CD14-positive monocyte (primary cell): Measurements from ENCODE around the gene SNX8. TPM values are rescaled to one million over a fixed set of nuclear protein-coding genes. Genes with fewer than 3 reads are reported as not detected.
"Not testable (repeated sequence)": the region's sequence is repeated elsewhere in the genome, so short reads cannot be mapped to it uniquely, and the experiment has no call there.

Experiments
- DNase-seq, 3 donors: peaks; one replicate each; pipeline ENCODE4 v3.0.0-alpha.2; 2011 to 2022
- H2AFZ ChIP-seq: 2 replicates; pipeline ENCODE4 v1.6.0; 2012; ENCODE audit warnings: mild to moderate bottlenecking, low read depth, low read length, inconsistent platforms; ENCODE audit not compliant: insufficient read depth, poor library complexity, severe bottlenecking
- H3K27ac ChIP-seq, 2 donors: 1 replicate in 1 of 2; 2 replicates in 1 of 2; pipeline ENCODE4 v1.5.1; 2012 to 2013; ENCODE audit warnings: low read length in 2 of 2, control low read depth in 1 of 2, inconsistent platforms in 1 of 2, low read depth in 1 of 2, mild to moderate bottlenecking in 1 of 2
- H3K27me3 ChIP-seq, 2 donors: one replicate each; pipeline versions ENCODE4 v1.6.0 to v1.6.1; 2011 to 2013; ENCODE audit warnings: low read length in 2 of 2; ENCODE audit not compliant: control insufficient read depth in 2 of 2, insufficient read depth in 2 of 2
- H3K36me3 ChIP-seq, 2 donors: replicated peaks in 1 of 2; 1 replicate in 1 of 2; 2 replicates in 1 of 2; pipeline versions ENCODE4 v1.5.1 to v1.6.1; 2012 to 2013; ENCODE audit warnings: low read length in 2 of 2, control low read depth in 1 of 2, inconsistent platforms in 1 of 2, mild to moderate bottlenecking in 1 of 2; ENCODE audit not compliant: insufficient read depth in 2 of 2, control insufficient read depth in 1 of 2
- H3K4me1 ChIP-seq, 2 donors: 1 replicate in 1 of 2; 2 replicates in 1 of 2; pipeline versions ENCODE4 v1.5.1 to v1.6.1; 2012 to 2013; ENCODE audit warnings: low read length in 2 of 2, control low read depth in 1 of 2, inconsistent platforms in 1 of 2, mild to moderate bottlenecking in 1 of 2, moderate library complexity in 1 of 2; ENCODE audit not compliant: insufficient read depth in 2 of 2, control insufficient read depth in 1 of 2
- H3K4me2 ChIP-seq: replicated peaks from 2 replicates; pipeline ENCODE3; 2012; ENCODE audit warnings: low read length, moderate library complexity, mild to moderate bottlenecking; ENCODE audit not compliant: poor library complexity, severe bottlenecking; ENCODE audit errors: extremely low read depth
- H3K4me3 ChIP-seq, 3 experiments: fragments of 200-600 bp in 1 of 3; sonication (generic) in 1 of 3; replicated peaks in 1 of 3; 1 replicate in 2 of 3; 2 replicates in 1 of 3; pipeline ENCODE4 v1.5.1; 2011 to 2013; ENCODE audit warnings: low read length in 3 of 3, mild to moderate bottlenecking in 3 of 3, control low read depth in 2 of 3, low read depth in 2 of 3, inconsistent platforms in 1 of 3, moderate library complexity in 1 of 3
- H3K79me2 ChIP-seq: 2 replicates; pipeline ENCODE4 v1.6.0; 2012; ENCODE audit warnings: mild to moderate bottlenecking, control low read depth, inconsistent platforms, low read length, moderate library complexity; ENCODE audit not compliant: insufficient read depth
- H3K9ac ChIP-seq: 2 replicates; pipeline ENCODE4 v1.6.0; 2017; ENCODE audit warnings: low read length, mild to moderate bottlenecking; ENCODE audit not compliant: insufficient read depth, poor library complexity, severe bottlenecking
- H3K9me3 ChIP-seq, 2 donors: replicated peaks in 1 of 2; 1 replicate in 1 of 2; 2 replicates in 1 of 2; pipeline versions ENCODE4 v1.5.1 to v1.6.1; 2012 to 2013; ENCODE audit warnings: low read length in 2 of 2, control low read depth in 1 of 2; ENCODE audit not compliant: control insufficient read depth in 1 of 2, insufficient read depth in 1 of 2
- H4K20me1 ChIP-seq: 2 replicates; pipeline ENCODE4 v1.6.0; 2012; ENCODE audit warnings: mild to moderate bottlenecking, low read length, control low read depth, moderate library complexity; ENCODE audit not compliant: insufficient read depth
- H3K27ac Mint-ChIP-seq, 7 donors: one replicate each; pipeline ENCODE4 v1.8.0; 2020; ENCODE audit warnings: mild to moderate bottlenecking in 7 of 7, mixed read lengths in 7 of 7, moderate library complexity in 6 of 7, inconsistent platforms in 2 of 7
- H3K27me3 Mint-ChIP-seq, 3 donors: one replicate each; pipeline ENCODE4 v1.8.0; 2021 to 2022; ENCODE audit warnings: low read depth in 3 of 3, mild to moderate bottlenecking in 3 of 3, mixed read lengths in 3 of 3, moderate library complexity in 3 of 3, inconsistent platforms in 1 of 3
- H3K36me3 Mint-ChIP-seq, 2 donors: one replicate each; pipeline ENCODE4 v1.8.0; 2020; ENCODE audit warnings: mixed read lengths in 2 of 2, inconsistent platforms in 1 of 2, mild to moderate bottlenecking in 1 of 2
- H3K4me1 Mint-ChIP-seq: one replicate; pipeline ENCODE4 v1.8.0; 2020; ENCODE audit warnings: mild to moderate bottlenecking, mixed read lengths
- H3K4me3 Mint-ChIP-seq, 2 donors: one replicate each; pipeline ENCODE4 v1.8.0; 2020; ENCODE audit warnings: mild to moderate bottlenecking in 2 of 2, mixed read lengths in 2 of 2, moderate library complexity in 1 of 2
- H3K9me3 Mint-ChIP-seq, 7 donors: one replicate each; pipeline ENCODE4 v1.8.0; 2020 to 2022; ENCODE audit warnings: mixed read lengths in 7 of 7, mild to moderate bottlenecking in 6 of 7, moderate library complexity in 6 of 7, inconsistent platforms in 2 of 7
- WGBS: methylation state at CpG from one replicate; pipeline ENCODE4 v1.1.5; 2013; ENCODE audit warnings: missing lambda C conversion rate; ENCODE audit not compliant: insufficient coverage; 5-methylcytosine and 5-hydroxymethylcytosine counted together
- intact Hi-C, 2 donors: fragments of 100-400 bp; cut with micrococcal nuclease; formaldehyde crosslinking; loops; one replicate each; pipeline versions ENCODE4 v1.15.0 to v1.15.1; 2023
- polyA plus RNA-seq, 3 donors: library from polyadenylated mRNA; depleted of rRNA in 1 of 3; unstranded in 2 of 3; stranded (reverse) in 1 of 3; fragments of 300-500 nt in 2 of 3; fragments of >200 nt in 1 of 3; fragmentation: Illumina TruSeq in 2 of 3; gene quantifications; 1 replicate in 2 of 3; 2 replicates in 1 of 3; pipeline ENCODE4 v1.2.3, GENCODE V29; 2012 to 2021
- TF ChIP-seq, protein P1 (sequence below): fragments of 200-600 bp; IDR thresholded peaks from one replicate; pipeline ENCODE4 v1.8.0; 2022; ENCODE audit warnings: antibody characterized with exemption, mild to moderate bottlenecking

Gene SNX8
- polyA plus RNA-seq, 3 donors, result 15.4 to 43.7 (median 41.9) TPM

DNA sequence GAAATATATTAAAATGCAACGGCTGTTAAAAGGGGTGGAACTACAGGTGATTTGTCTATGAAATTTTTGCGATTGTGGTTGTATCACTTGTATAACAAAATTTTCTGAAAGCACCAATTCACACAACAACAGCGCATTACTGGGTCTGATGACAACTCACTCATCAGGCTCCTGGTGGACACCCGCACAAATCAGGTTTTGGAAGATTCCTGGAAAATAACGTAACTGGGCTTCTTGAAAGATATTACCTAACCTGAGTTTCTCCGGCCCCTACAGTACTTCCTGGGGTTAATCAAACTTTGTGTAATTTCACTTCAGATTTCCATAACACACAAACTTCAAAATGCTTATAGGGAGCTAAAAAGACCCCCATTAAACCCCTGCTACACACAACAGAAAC lies 7.6 kb downstream of the SNX8 start:
- WGBS, result no CpG with 5 or more reads among the region's 6 CpGs
- Histone ChIP-seq H3K36me3 (no peaks in the 10 kb centered on the region), H3K27me3 (no peaks in the 10 kb centered on the region), H3K9me3 (no peaks in the 10 kb centered on the region), H3K79me2 (peaks cover 42% of the 10 kb centered on the region), H3K4me3 (no peak overlapping the region), H4K20me1 (peaks cover 3% of the 10 kb centered on the region), H2AFZ (no peak overlapping the region), H3K27ac (no peak overlapping the region), H3K4me1 (peaks cover 11 to 21% of the 10 kb centered on the region in 2 donors), H3K4me2 (no peak overlapping the region), H3K9ac (no peak overlapping the region)
- intact Hi-C loops, result no loop called here
- TF ChIP-seq, protein P1, sequence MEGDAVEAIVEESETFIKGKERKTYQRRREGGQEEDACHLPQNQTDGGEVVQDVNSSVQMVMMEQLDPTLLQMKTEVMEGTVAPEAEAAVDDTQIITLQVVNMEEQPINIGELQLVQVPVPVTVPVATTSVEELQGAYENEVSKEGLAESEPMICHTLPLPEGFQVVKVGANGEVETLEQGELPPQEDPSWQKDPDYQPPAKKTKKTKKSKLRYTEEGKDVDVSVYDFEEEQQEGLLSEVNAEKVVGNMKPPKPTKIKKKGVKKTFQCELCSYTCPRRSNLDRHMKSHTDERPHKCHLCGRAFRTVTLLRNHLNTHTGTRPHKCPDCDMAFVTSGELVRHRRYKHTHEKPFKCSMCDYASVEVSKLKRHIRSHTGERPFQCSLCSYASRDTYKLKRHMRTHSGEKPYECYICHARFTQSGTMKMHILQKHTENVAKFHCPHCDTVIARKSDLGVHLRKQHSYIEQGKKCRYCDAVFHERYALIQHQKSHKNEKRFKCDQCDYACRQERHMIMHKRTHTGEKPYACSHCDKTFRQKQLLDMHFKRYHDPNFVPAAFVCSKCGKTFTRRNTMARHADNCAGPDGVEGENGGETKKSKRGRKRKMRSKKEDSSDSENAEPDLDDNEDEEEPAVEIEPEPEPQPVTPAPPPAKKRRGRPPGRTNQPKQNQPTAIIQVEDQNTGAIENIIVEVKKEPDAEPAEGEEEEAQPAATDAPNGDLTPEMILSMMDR, result no peak
- Mint-ChIP-seq H3K9me3 (peaks cover 0 to 3% (median 0%) of the 10 kb centered on the region in 7 donors), H3K27me3 (peaks cover 0 to 5% (median 3%) of the 10 kb centered on the region in 3 donors), H3K4me1 (peaks cover 25% of the 10 kb centered on the region), H3K36me3 (peaks cover 5 to 24% of the 10 kb centered on the region in 2 donors), H3K4me3 (no peak overlapping the region), H3K27ac (peak overlapping the region in 1 of 7 donors; percentile 63)
- DNase-seq, result no peak

DNA sequence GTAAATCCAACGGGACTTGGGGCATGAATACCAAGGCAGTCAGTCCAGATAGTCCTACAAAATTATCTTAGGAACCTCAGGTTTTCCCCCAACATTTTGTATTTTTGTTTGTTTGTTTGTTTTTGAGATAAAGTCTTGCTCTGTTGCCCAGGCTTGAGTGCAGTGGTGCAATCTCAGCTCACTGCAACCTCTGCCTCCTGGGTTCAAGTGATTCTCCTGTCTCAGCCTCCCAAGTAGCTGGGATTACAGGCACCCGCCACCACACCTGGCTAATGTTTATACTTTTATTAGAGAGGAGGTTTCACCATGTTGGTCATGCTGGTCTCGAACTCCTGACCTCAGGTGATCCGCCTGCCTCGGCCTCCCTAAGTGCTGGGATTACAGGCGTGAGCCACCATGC lies 9.0 kb downstream of the SNX8 start:
- H3K9ac ChIP-seq, H4K20me1 ChIP-seq, H3K36me3 ChIP-seq, H3K4me3 ChIP-seq, H3K4me2 ChIP-seq, H3K9me3 ChIP-seq, H3K27ac ChIP-seq, H3K9me3 Mint-ChIP-seq, H3K27me3 ChIP-seq, intact Hi-C loops, H2AFZ ChIP-seq, H3K27ac Mint-ChIP-seq, H3K4me3 Mint-ChIP-seq, DNase-seq, H3K27me3 Mint-ChIP-seq: not testable (repeated sequence)
- WGBS, result 60% methylated on average over 1 of the region's 6 CpGs
- Histone ChIP-seq H3K4me1 (peaks cover 13 to 22% of the 10 kb centered on the region in 2 donors), H3K79me2 (peaks cover 42% of the 10 kb centered on the region)
- peaks cover 28% of the 10 kb centered on the region for H3K4me1 Mint-ChIP-seq
- H3K36me3 Mint-ChIP-seq, result peaks cover 5 to 24% of the 10 kb centered on the region in 2 donors

DNA sequence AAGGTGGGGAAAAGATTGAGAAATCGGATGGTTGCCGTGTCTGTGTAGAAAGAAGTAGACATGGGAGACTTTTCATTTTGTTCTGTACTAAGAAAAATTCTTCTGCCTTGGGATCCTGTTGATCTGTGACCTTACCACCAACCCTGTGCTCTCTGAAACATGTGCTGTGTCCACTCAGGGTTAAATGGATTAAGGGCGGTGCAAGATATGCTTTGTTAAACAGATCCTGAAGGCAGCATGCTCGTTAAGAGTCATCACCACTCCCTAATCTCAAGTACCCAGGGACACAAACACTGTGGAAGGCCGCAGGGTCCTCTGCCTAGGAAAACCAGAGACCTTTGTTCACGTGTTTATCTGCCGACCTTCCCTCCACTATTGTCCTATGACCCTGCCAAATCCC lies 10.7 kb downstream of the SNX8 start:
- H3K4me3 ChIP-seq, H3K4me2 ChIP-seq, intact Hi-C loops, H3K27ac ChIP-seq, H3K27ac Mint-ChIP-seq, DNase-seq, H3K27me3 Mint-ChIP-seq, H3K9ac ChIP-seq, H2AFZ ChIP-seq, H3K4me3 Mint-ChIP-seq, H3K36me3 ChIP-seq, H3K9me3 ChIP-seq, H3K27me3 ChIP-seq, H3K9me3 Mint-ChIP-seq: not testable (repeated sequence)
- peaks cover 38% of the 10 kb centered on the region for H3K79me2 ChIP-seq
- Mint-ChIP-seq H3K4me1 (peaks cover 42% of the 10 kb centered on the region), H3K36me3 (peaks cover 1 to 15% of the 10 kb centered on the region in 2 donors)
- peaks cover 11% of the 10 kb centered on the region for H4K20me1 ChIP-seq
- H3K4me1 ChIP-seq, result peaks cover 23 to 36% of the 10 kb centered on the region in 2 donors
- no CpG with 5 or more reads among the region's 7 CpGs for WGBS

- H3K27me3 ChIP-seq, H3K4me3 Mint-ChIP-seq, H3K4me3 ChIP-seq, H3K4me2 ChIP-seq, intact Hi-C loops, H3K36me3 ChIP-seq, H3K27ac Mint-ChIP-seq, H3K9ac ChIP-seq, H3K27ac ChIP-seq, H3K9me3 Mint-ChIP-seq, DNase-seq, H2AFZ ChIP-seq, H3K27me3 Mint-ChIP-seq, H3K9me3 ChIP-seq: not testable (repeated sequence)
- Mint-ChIP-seq H3K4me1 (peaks cover 41% of the 10 kb centered on the region), H3K36me3 (peaks cover 1 to 15% of the 10 kb centered on the region in 2 donors)
- 100% methylated on average over 11 of the region's 55 CpGs for WGBS
- peaks cover 21 to 35% of the 10 kb centered on the region in 2 donors for H3K4me1 ChIP-seq
- H4K20me1 ChIP-seq, result peaks cover 11% of the 10 kb centered on the region
- peaks cover 39% of the 10 kb centered on the region for H3K79me2 ChIP-seq
Measured at GRCh38 chr7:2302743-2303397, 11.4 kb downstream of the SNX8 start.
